ENCODE data around the gene USP35. TPM values are rescaled to one million over a fixed set of nuclear protein-coding genes. Genes with fewer than 3 reads are reported as not detected.

USP35 gene
- total RNA-seq, 4 donors from 2014 or later = 7.1 to 14.5 (median 10.6) TPM

GRCh38 chr11:78161962-78162371 lies 26.8 kb upstream of the USP35 start:
- H3K36me3 ChIP-seq = no peaks in the 10 kb centered on the region
- no peaks in the 10 kb centered on the region for H3K9me3 ChIP-seq
- H3K4me1 ChIP-seq = peaks cover 0 to 47% (median 9%) of the 10 kb centered on the region in 3 donors
- no peak for TF ChIP-seq POLR2A (IDR thresholded peaks at IDR 0.05)
- no peak for TF ChIP-seq POLR2AphosphoS5 (IDR thresholded peaks at IDR 0.05)
- TF ChIP-seq EP300 (IDR thresholded peaks at IDR 0.05) = no peak
- TF ChIP-seq, protein P1, sequence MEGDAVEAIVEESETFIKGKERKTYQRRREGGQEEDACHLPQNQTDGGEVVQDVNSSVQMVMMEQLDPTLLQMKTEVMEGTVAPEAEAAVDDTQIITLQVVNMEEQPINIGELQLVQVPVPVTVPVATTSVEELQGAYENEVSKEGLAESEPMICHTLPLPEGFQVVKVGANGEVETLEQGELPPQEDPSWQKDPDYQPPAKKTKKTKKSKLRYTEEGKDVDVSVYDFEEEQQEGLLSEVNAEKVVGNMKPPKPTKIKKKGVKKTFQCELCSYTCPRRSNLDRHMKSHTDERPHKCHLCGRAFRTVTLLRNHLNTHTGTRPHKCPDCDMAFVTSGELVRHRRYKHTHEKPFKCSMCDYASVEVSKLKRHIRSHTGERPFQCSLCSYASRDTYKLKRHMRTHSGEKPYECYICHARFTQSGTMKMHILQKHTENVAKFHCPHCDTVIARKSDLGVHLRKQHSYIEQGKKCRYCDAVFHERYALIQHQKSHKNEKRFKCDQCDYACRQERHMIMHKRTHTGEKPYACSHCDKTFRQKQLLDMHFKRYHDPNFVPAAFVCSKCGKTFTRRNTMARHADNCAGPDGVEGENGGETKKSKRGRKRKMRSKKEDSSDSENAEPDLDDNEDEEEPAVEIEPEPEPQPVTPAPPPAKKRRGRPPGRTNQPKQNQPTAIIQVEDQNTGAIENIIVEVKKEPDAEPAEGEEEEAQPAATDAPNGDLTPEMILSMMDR (IDR thresholded peaks at IDR 0.05) = no peak
- peak overlapping the region in 2 of 4 donors; percentile 50 to 51 for H3K27ac ChIP-seq
- no peaks in the 10 kb centered on the region for H3K27me3 ChIP-seq
- peak; percentile 47 for ATAC-seq
- no peak overlapping the region for H3K4me3 ChIP-seq
- WGBS, 2 donors (ENCODE audit: low coverage in 1 of 2) = 1 to 13% methylated on average over 3 to 5 of the region's 5 CpGs

DNA sequence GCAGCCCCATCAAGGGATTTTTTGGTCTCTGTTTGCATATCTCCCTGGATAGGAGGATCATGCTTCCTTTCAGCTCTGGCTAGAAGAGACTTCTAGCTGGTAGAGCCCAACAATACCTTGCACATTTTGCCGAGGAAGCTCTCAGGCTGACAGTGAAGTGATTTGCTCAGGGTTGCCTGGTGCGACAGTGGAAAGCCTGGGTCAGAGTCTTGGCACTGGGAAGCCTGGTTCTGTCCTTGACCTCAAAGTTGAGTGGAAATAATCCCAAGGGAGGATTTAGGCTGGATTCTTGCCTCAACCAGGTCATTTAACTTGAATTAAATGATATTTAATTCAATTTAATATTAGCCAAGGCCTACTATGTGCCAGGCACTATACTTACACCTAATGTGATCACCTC lies 24.9 kb upstream of the USP35 start:
- TF ChIP-seq POLR2AphosphoS5 (IDR thresholded peaks at IDR 0.05) (no peak), EP300 (IDR thresholded peaks at IDR 0.05) (no peak), POLR2A (IDR thresholded peaks at IDR 0.05) (no peak)
- TF ChIP-seq, protein P1 (IDR thresholded peaks at IDR 0.05) = no peak
- Histone ChIP-seq H3K36me3 (no peaks in the 10 kb centered on the region), H3K4me1 (peaks cover 0 to 60% (median 9%) of the 10 kb centered on the region in 3 donors), H3K9me3 (no peaks in the 10 kb centered on the region), H3K27ac (no peak overlapping the region), H3K4me3 (no peak overlapping the region), H3K27me3 (no peaks in the 10 kb centered on the region)
- no peak for ATAC-seq
- WGBS, 2 donors (ENCODE audit: low coverage in 1 of 2) = 80 to 83% methylated on average over 1 of the region's 2 CpGs

DNA sequence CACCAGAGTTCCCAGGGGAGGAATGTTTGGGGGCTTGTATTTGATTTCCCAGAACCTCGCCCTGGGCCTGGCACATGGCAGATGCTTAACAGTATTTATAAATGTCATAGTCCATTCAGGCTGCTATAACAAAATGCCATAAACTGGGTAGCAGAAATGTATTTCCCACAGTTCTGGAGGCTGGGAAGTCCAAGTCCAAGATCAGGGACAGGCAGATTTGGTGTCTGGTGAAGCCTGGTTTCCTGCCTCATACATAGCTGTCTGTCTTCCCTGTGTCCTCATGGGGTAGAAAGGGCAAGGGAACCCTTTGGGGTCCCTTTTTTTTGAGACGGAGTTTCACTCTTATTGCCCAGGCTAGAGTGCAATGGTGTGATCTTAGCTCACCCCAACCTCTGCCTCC lies 24.2 kb upstream of the USP35 start:
- ATAC-seq = no peak
- H3K27me3 ChIP-seq = no peaks in the 10 kb centered on the region
- no peaks in the 10 kb centered on the region for H3K9me3 ChIP-seq
- WGBS, 2 donors (ENCODE audit: low coverage in 1 of 2) = 60 to 100% methylated on average over 1 of the region's 2 CpGs
- H3K27ac ChIP-seq = no peak overlapping the region
- peaks cover 0 to 60% (median 10%) of the 10 kb centered on the region in 3 donors for H3K4me1 ChIP-seq
- no peaks in the 10 kb centered on the region for H3K36me3 ChIP-seq
- H3K4me3 ChIP-seq = no peak overlapping the region
- TF ChIP-seq POLR2A (IDR thresholded peaks at IDR 0.05) (no peak), POLR2AphosphoS5 (IDR thresholded peaks at IDR 0.05) (no peak), EP300 (IDR thresholded peaks at IDR 0.05) (no peak)
- TF ChIP-seq, protein P1 (IDR thresholded peaks at IDR 0.05) = no peak

- peak overlapping the region in 1 of 4 donors; percentile 3 for H3K27ac ChIP-seq
- no peak for ATAC-seq
- TF ChIP-seq EP300 (IDR thresholded peaks at IDR 0.05) = no peak
- TF ChIP-seq, protein P1 (IDR thresholded peaks at IDR 0.05) = no peak
- TF ChIP-seq POLR2AphosphoS5 (IDR thresholded peaks at IDR 0.05) = no peak
- no peak for TF ChIP-seq POLR2A (IDR thresholded peaks at IDR 0.05)
- no peak overlapping the region for H3K4me3 ChIP-seq
- no peaks in the 10 kb centered on the region for H3K9me3 ChIP-seq
- 60 to 65% methylated on average over 3 to 4 of the region's 6 CpGs for WGBS, 2 donors (ENCODE audit: low coverage in 1 of 2)
- peaks cover 0 to 55% (median 11%) of the 10 kb centered on the region in 3 donors for H3K4me1 ChIP-seq
- peaks cover 0 to 4% of the 10 kb centered on the region in 2 donors for H3K36me3 ChIP-seq
- H3K27me3 ChIP-seq = no peaks in the 10 kb centered on the region
Measured at GRCh38 chr11:78166855-78167469, 21.8 kb upstream of the USP35 start.
